ENCODE results near the gene ANK3. TPM values are rescaled to one million over a fixed set of nuclear protein-coding genes. Genes with fewer than 3 reads are reported as not detected.

The ANK3 gene
- total and polyA plus RNA-seq, 2 experiments from 2014 or later, result 26.2 to 49.0 TPM

GRCh38 chr10:60176925-60177324, 212.8 kb downstream of the ANK3 start:
- Histone ChIP-seq H3K27me3 (no peaks in the 10 kb centered on the region), H3K9me2 (replicated peaks; ENCODE audit: insufficient read depth) (no peaks in the 10 kb centered on the region), H3K9me3 (ENCODE audit: low read depth) (no peaks in the 10 kb centered on the region), H3K4me3 (no peak overlapping the region), H3K4me2 (no peak overlapping the region), H4K20me1 (ENCODE audit: insufficient read depth, poor library complexity, severe bottlenecking) (no peaks in the 10 kb centered on the region), H3K27ac (no peak overlapping the region), H3K4me1 (ENCODE audit: insufficient read depth) (peaks cover 5% of the 10 kb centered on the region), H2AFZ (no peak overlapping the region), H3K36me3 (replicated peaks; ENCODE audit: insufficient read depth, low read depth) (no peaks in the 10 kb centered on the region), H3K79me2 (no peaks in the 10 kb centered on the region)
- 95% methylated on average over 3 of the region's 3 CpGs for WGBS (ENCODE audit: low lambda C conversion rate, missing lambda C conversion rate)
- TF ChIP-seq EZH2phosphoT487 (IDR thresholded peaks at IDR 0.05; ENCODE audit: low read depth, severe bottlenecking, unreplicated experiment) (no peak), EZH2 (IDR thresholded peaks at IDR 0.05; ENCODE audit: borderline replicate concordance) (no peak), CTCF (IDR thresholded peaks at IDR 0.05; ENCODE audit: poor library complexity) (no peak)
- DNase-seq (ENCODE audit: low spot score), result no peak

GRCh38 chr10:60175441-60175971, 214.2 kb downstream of the ANK3 start:
- H4K20me1 ChIP-seq (ENCODE audit: insufficient read depth, poor library complexity, severe bottlenecking), result no peaks in the 10 kb centered on the region
- WGBS (ENCODE audit: low lambda C conversion rate, missing lambda C conversion rate), result 11% methylated on average over 4 of the region's 4 CpGs
- H3K36me3 ChIP-seq (replicated peaks; ENCODE audit: insufficient read depth, low read depth), result no peaks in the 10 kb centered on the region
- no peak overlapping the region for H2AFZ ChIP-seq
- H3K4me1 ChIP-seq (ENCODE audit: insufficient read depth), result peaks cover 13% of the 10 kb centered on the region
- peak; percentile 45 for DNase-seq (ENCODE audit: low spot score)
- no peaks in the 10 kb centered on the region for H3K79me2 ChIP-seq
- no peaks in the 10 kb centered on the region for H3K9me3 ChIP-seq (ENCODE audit: low read depth)
- H3K4me2 ChIP-seq, result peak overlapping the region; percentile 36
- no peaks in the 10 kb centered on the region for H3K27me3 ChIP-seq
- H3K4me3 ChIP-seq, result no peak overlapping the region
- H3K27ac ChIP-seq, result peak overlapping the region; percentile 14
- H3K9me2 ChIP-seq (replicated peaks; ENCODE audit: insufficient read depth), result no peaks in the 10 kb centered on the region
- TF ChIP-seq EZH2phosphoT487 (IDR thresholded peaks at IDR 0.05; ENCODE audit: low read depth, severe bottlenecking, unreplicated experiment), result no peak
- no peak for TF ChIP-seq EZH2 (IDR thresholded peaks at IDR 0.05; ENCODE audit: borderline replicate concordance)
- TF ChIP-seq CTCF (IDR thresholded peaks at IDR 0.05; ENCODE audit: poor library complexity), result no peak

- TF ChIP-seq EZH2phosphoT487 (IDR thresholded peaks at IDR 0.05; ENCODE audit: low read depth, severe bottlenecking, unreplicated experiment) (no peak), CTCF (IDR thresholded peaks at IDR 0.05; ENCODE audit: poor library complexity) (no peak), EZH2 (IDR thresholded peaks at IDR 0.05; ENCODE audit: borderline replicate concordance) (no peak)
Measured at GRCh38 chr10:60172363-60172990, 217.2 kb downstream of the ANK3 start.

More at GRCh38 chr10:60172363-60172990, 217.2 kb downstream of the ANK3 start:
- peaks cover 13% of the 10 kb centered on the region for H3K4me1 ChIP-seq (ENCODE audit: insufficient read depth)
- peak overlapping the region; percentile 57 for H3K27ac ChIP-seq
- H3K79me2 ChIP-seq, result no peaks in the 10 kb centered on the region
- H2AFZ ChIP-seq, result no peak overlapping the region
- no peaks in the 10 kb centered on the region for H4K20me1 ChIP-seq (ENCODE audit: insufficient read depth, poor library complexity, severe bottlenecking)
- H3K9me2 ChIP-seq (replicated peaks; ENCODE audit: insufficient read depth), result no peaks in the 10 kb centered on the region
- no peak for DNase-seq (ENCODE audit: low spot score)
- H3K36me3 ChIP-seq (replicated peaks; ENCODE audit: insufficient read depth, low read depth), result no peaks in the 10 kb centered on the region
- H3K27me3 ChIP-seq, result no peaks in the 10 kb centered on the region
- peak overlapping the region; percentile 29 for H3K4me2 ChIP-seq
- WGBS (ENCODE audit: low lambda C conversion rate, missing lambda C conversion rate), result 78% methylated on average over 9 of the region's 9 CpGs
- no peak overlapping the region for H3K4me3 ChIP-seq
- no peaks in the 10 kb centered on the region for H3K9me3 ChIP-seq (ENCODE audit: low read depth)
